Liver (tissue), 3 donors: Measurements from ENCODE around the gene FOXD1.

ENCODE experiments used
- ATF3 ChIP-seq: IDR thresholded peaks from 2 replicates; pipeline ENCODE4 v1.6.1; 2016; ENCODE audit warnings: antibody characterized with exemption
- CTCF ChIP-seq: fragments of 150-350 bp; IDR thresholded peaks from 2 replicates; pipeline ENCODE4 v1.5.1; 2017; ENCODE audit warnings: improper control_type of control experiment, low read depth, low read length; ENCODE audit not compliant: missing input control
- EGR1 ChIP-seq, 2 donors: IDR thresholded peaks; 2 replicates each; pipeline ENCODE4 v1.6.1; 2016 to 2018; ENCODE audit warnings: antibody characterized with exemption in 2 of 2, low read depth in 2 of 2
- GABPA ChIP-seq, 2 donors: IDR thresholded peaks in 1 of 2; conservative IDR thresholded peaks in 1 of 2; 2 replicates each; pipeline ENCODE4 v1.6.1; 2016; ENCODE audit warnings: antibody characterized with exemption in 2 of 2, mild to moderate bottlenecking in 1 of 2, moderate library complexity in 1 of 2
- HNF4A ChIP-seq, 2 donors: conservative IDR thresholded peaks; 2 replicates each; pipeline ENCODE4 v1.6.1; 2016; ENCODE audit warnings: antibody characterized with exemption in 2 of 2, mild to moderate bottlenecking in 2 of 2
- JUND ChIP-seq, 2 donors: IDR thresholded peaks; 2 replicates each; pipeline ENCODE4 v1.6.1; 2016; ENCODE audit warnings: antibody characterized with exemption in 2 of 2
- MAX ChIP-seq: IDR thresholded peaks from 2 replicates; pipeline ENCODE4 v1.6.1; 2016; ENCODE audit warnings: antibody characterized with exemption
- RAD21 ChIP-seq, 2 donors: IDR thresholded peaks; 2 replicates each; pipeline ENCODE4 v1.6.1; 2016; ENCODE audit warnings: antibody characterized with exemption in 2 of 2, mild to moderate bottlenecking in 2 of 2
- REST ChIP-seq: IDR thresholded peaks from 2 replicates; pipeline ENCODE4 v1.6.1; 2016; ENCODE audit warnings: antibody characterized with exemption, mild to moderate bottlenecking
- RXRA ChIP-seq, 2 donors: IDR thresholded peaks; 2 replicates each; pipeline ENCODE4 v1.6.1; 2017 to 2018; ENCODE audit warnings: antibody characterized with exemption in 2 of 2, mild to moderate bottlenecking in 1 of 2
- SP1 ChIP-seq: IDR thresholded peaks from 2 replicates; pipeline ENCODE4 v1.6.1; 2018; ENCODE audit warnings: antibody characterized with exemption, mild to moderate bottlenecking
- TAF1 ChIP-seq: conservative IDR thresholded peaks from 2 replicates; pipeline ENCODE4 v1.6.1; 2016; ENCODE audit warnings: antibody characterized with exemption, mild to moderate bottlenecking
- YY1 ChIP-seq: IDR thresholded peaks from 2 replicates; pipeline ENCODE4 v1.6.1; 2016; ENCODE audit warnings: antibody characterized with exemption, mild to moderate bottlenecking
- TF ChIP-seq, protein P1 (sequence below): IDR thresholded peaks from 2 replicates; pipeline ENCODE4 v1.6.1; 2016; ENCODE audit warnings: antibody characterized with exemption
- donor health status: healthy.
- donor health status: healthy.

- no peak for TF ChIP-seq CTCF
- no peak for TF ChIP-seq EGR1 (IDR thresholded peaks at IDR 0.05; ENCODE audit: low read depth in 2 of 2)
- no peak for TF ChIP-seq TAF1
- TF ChIP-seq, protein P1, sequence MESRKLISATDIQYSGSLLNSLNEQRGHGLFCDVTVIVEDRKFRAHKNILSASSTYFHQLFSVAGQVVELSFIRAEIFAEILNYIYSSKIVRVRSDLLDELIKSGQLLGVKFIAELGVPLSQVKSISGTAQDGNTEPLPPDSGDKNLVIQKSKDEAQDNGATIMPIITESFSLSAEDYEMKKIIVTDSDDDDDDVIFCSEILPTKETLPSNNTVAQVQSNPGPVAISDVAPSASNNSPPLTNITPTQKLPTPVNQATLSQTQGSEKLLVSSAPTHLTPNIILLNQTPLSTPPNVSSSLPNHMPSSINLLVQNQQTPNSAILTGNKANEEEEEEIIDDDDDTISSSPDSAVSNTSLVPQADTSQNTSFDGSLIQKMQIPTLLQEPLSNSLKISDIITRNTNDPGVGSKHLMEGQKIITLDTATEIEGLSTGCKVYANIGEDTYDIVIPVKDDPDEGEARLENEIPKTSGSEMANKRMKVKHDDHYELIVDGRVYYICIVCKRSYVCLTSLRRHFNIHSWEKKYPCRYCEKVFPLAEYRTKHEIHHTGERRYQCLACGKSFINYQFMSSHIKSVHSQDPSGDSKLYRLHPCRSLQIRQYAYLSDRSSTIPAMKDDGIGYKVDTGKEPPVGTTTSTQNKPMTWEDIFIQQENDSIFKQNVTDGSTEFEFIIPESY, result no peak
- TF ChIP-seq RXRA (IDR thresholded peaks at IDR 0.05), result no peak
- TF ChIP-seq JUND (IDR thresholded peaks at IDR 0.05), result no peak
- no peak for TF ChIP-seq RAD21 (IDR thresholded peaks at IDR 0.05)
- TF ChIP-seq REST, result no peak
- TF ChIP-seq SP1, result no peak
- no peak for TF ChIP-seq GABPA (IDR thresholded peaks at IDR 0.05 in 1 of 2, conservative IDR thresholded peaks at IDR 0.05 in 1 of 2)
- TF ChIP-seq HNF4A (conservative IDR thresholded peaks at IDR 0.05), result no peak
- no peak for TF ChIP-seq YY1
- TF ChIP-seq ATF3, result no peak
- TF ChIP-seq MAX, result no peak
These were observed 29.5 kb downstream of the FOXD1 start for GRCh38 chr5:73419117-73419464.
